BE2C (cell line): Measurements from ENCODE around the gene PRSS53.

Source experiments
- DNase-seq: peaks from one replicate; pipeline ENCODE4 v3.0.0-alpha.2; 2020
- H3K27me3 ChIP-seq: fragments of 250-450 bp; sonication (Bioruptor Pico); 2 replicates; pipeline ENCODE4 v1.5.1; 2020; ENCODE audit warnings: mild to moderate bottlenecking
- H3K36me3 ChIP-seq: fragments of 250-450 bp; sonication (Bioruptor Pico); 2 replicates; pipeline ENCODE4 v1.5.1; 2020; ENCODE audit warnings: mild to moderate bottlenecking
- H3K4me1 ChIP-seq: fragments of 250-450 bp; sonication (Bioruptor Pico); 2 replicates; pipeline ENCODE4 v1.5.1; 2020
- H3K4me3 ChIP-seq: 2 replicates; pipeline ENCODE4 v1.5.1; 2011; ENCODE audit warnings: low read depth, low read length
- H3K9me3 ChIP-seq: fragments of 250-450 bp; sonication (Bioruptor Pico); 2 replicates; pipeline ENCODE4 v1.5.1; 2020
- TF ChIP-seq, protein P1 (sequence below): IDR thresholded peaks from 2 replicates; pipeline ENCODE4 v1.5.1; 2012; ENCODE audit warnings: mild to moderate bottlenecking, low read depth, low read length

The PRSS53 gene

DNA sequence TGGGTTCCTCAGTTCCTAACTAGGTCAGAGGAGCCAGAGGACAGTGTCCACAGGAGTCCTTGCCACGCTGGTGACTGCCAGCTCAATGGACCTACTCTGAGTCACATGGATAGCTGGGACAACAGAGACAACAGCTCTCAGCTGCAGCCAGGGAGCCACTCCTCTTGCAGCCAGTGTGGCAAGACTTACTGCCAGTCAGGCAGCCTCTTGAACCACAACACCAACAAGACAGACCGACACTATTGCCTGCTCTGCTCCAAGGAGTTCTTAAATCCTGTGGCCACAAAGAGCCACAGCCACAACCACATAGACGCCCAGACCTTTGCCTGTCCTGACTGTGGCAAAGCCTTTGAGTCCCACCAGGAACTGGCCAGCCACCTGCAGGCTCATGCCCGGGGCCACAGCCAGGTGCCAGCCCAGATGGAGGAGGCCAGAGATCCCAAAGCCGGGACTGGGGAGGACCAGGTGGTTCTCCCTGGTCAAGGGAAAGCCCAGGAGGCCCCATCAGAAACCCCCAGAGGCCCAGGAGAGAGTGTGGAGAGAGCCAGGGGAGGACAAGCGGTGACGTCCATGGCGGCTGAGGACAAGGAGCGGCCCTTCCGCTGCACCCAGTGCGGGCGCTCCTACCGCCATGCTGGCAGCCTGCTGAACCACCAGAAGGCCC, 7.9 kb downstream of the PRSS53 start:
- no peaks in the 10 kb centered on the region for H3K27me3 ChIP-seq
- H3K4me3 ChIP-seq = no peak overlapping the region
- TF ChIP-seq, protein P1, sequence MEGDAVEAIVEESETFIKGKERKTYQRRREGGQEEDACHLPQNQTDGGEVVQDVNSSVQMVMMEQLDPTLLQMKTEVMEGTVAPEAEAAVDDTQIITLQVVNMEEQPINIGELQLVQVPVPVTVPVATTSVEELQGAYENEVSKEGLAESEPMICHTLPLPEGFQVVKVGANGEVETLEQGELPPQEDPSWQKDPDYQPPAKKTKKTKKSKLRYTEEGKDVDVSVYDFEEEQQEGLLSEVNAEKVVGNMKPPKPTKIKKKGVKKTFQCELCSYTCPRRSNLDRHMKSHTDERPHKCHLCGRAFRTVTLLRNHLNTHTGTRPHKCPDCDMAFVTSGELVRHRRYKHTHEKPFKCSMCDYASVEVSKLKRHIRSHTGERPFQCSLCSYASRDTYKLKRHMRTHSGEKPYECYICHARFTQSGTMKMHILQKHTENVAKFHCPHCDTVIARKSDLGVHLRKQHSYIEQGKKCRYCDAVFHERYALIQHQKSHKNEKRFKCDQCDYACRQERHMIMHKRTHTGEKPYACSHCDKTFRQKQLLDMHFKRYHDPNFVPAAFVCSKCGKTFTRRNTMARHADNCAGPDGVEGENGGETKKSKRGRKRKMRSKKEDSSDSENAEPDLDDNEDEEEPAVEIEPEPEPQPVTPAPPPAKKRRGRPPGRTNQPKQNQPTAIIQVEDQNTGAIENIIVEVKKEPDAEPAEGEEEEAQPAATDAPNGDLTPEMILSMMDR = no peak
- H3K9me3 ChIP-seq = no peaks in the 10 kb centered on the region
- H3K36me3 ChIP-seq = peaks cover 60% of the 10 kb centered on the region
- no peaks in the 10 kb centered on the region; the same call in 1 of the 2 replicates for H3K4me1 ChIP-seq
- no peak for DNase-seq

DNA sequence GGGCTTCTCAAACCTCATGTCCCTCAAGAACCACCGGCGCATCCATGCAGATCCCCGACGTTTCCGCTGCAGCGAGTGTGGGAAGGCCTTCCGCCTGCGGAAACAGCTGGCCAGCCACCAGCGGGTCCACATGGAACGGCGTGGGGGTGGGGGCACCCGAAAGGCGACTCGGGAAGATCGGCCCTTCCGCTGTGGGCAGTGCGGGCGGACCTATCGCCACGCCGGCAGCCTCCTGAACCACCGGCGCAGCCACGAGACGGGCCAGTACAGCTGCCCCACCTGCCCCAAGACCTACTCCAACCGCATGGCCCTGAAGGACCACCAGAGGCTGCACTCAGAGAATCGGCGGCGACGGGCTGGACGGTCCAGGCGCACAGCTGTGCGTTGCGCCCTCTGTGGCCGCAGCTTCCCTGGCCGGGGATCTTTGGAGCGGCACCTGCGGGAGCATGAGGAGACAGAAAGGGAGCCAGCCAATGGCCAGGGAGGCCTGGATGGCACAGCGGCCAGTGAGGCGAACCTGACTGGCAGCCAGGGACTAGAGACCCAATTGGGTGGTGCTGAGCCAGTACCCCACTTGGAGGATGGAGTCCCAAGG, 8.6 kb downstream of the PRSS53 start:
- H3K4me3 ChIP-seq = no peak overlapping the region
- H3K36me3 ChIP-seq = peaks cover 60% of the 10 kb centered on the region
- no peaks in the 10 kb centered on the region for H3K9me3 ChIP-seq
- no peaks in the 10 kb centered on the region for H3K27me3 ChIP-seq
- no peak for DNase-seq
- H3K4me1 ChIP-seq = no peaks in the 10 kb centered on the region; the same call in 1 of the 2 replicates
- TF ChIP-seq, protein P1 = no peak

DNA sequence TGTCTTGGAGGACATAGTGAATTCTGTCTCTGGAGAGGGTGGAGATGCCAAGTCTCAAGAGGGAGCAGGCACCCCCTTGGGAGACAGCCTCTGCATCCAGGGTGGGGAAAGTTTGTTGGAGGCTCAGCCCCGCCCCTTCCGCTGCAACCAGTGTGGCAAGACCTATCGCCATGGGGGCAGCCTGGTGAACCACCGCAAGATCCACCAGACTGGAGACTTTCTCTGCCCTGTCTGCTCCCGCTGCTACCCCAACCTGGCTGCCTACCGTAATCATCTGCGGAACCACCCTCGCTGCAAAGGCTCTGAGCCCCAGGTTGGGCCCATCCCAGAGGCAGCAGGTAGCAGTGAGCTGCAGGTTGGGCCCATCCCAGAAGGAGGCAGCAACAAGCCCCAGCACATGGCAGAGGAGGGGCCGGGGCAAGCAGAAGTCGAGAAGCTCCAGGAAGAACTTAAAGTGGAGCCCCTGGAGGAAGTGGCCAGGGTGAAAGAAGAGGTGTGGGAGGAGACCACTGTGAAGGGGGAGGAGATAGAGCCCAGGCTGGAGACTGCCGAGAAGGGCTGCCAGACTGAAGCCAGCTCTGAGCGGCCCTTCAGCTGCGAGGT, 9.3 kb downstream of the PRSS53 start:
- Histone ChIP-seq H3K4me1 (no peaks in the 10 kb centered on the region; the same call in 1 of the 2 replicates), H3K9me3 (no peaks in the 10 kb centered on the region), H3K27me3 (no peaks in the 10 kb centered on the region), H3K36me3 (peaks cover 60% of the 10 kb centered on the region), H3K4me3 (no peak overlapping the region)
- DNase-seq = no peak
- TF ChIP-seq, protein P1 = no peak

DNA sequence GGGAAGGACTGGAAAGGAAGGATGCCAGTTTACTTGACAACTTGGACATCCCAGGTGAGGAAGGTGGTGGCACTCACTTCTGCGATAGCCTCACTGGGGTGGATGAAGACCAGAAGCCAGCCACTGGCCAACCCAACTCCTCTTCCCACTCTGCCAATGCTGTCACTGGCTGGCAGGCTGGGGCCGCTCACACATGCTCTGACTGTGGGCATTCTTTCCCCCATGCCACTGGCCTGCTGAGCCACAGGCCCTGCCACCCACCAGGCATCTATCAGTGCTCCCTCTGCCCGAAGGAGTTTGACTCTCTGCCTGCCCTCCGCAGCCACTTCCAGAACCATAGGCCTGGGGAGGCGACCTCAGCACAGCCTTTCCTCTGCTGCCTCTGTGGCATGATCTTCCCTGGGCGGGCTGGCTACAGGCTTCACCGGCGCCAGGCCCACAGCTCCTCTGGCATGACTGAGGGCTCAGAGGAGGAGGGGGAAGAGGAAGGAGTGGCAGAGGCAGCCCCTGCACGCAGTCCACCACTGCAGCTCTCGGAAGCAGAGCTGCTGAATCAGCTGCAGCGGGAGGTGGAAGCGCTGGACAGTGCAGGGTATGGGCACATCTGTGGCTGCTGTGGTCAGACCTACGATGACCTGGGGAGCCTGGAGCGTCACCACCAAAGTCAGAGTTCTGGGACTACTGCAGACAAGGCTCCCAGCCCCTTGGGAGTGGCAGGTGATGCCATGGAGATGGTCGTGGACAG, 10.0 kb downstream of the PRSS53 start:
- H3K4me1 ChIP-seq = no peaks in the 10 kb centered on the region; the same call in 1 of the 2 replicates
- no peak for DNase-seq
- H3K27me3 ChIP-seq = no peaks in the 10 kb centered on the region
- no peaks in the 10 kb centered on the region for H3K9me3 ChIP-seq
- H3K4me3 ChIP-seq = no peak overlapping the region
- TF ChIP-seq, protein P1 = no peak
- H3K36me3 ChIP-seq = peaks cover 60% of the 10 kb centered on the region

DNA sequence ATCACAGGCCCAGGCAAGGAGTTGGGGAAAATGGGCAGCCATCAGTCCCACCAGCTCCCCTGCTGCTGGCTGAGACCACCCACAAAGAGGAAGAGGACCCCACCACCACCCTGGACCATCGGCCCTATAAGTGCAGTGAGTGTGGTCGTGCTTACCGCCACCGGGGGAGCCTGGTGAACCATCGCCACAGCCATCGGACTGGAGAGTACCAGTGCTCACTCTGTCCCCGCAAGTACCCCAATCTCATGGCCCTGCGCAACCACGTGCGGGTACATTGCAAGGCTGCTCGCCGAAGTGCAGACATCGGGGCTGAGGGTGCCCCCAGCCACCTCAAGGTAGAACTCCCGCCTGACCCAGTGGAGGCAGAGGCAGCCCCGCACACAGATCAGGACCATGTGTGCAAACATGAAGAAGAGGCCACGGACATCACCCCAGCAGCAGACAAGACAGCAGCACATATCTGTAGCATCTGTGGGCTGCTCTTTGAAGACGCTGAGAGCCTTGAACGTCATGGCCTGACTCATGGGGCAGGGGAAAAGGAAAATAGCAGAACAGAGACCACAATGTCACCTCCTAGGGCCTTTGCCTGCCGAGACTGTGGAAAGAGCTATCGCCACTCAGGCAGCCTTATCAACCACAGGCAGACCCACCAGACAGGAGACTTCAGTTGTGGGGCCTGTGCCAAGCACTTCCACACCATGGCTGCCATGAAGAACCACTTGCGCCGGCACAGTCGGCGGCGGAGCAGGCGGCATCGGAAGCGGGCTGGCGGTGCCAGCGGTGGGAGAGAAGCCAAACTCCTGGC, 10.9 kb downstream of the PRSS53 start:
- TF ChIP-seq, protein P1 = 0 out of 2 replicates have a peak, but pooled peaks have one; percentile 6
- no peak overlapping the region for H3K4me3 ChIP-seq
- H3K9me3 ChIP-seq = no peaks in the 10 kb centered on the region
- no peaks in the 10 kb centered on the region; the same call in 1 of the 2 replicates for H3K4me1 ChIP-seq
- no peaks in the 10 kb centered on the region for H3K27me3 ChIP-seq
- no peak for DNase-seq
- H3K36me3 ChIP-seq = peaks cover 53% of the 10 kb centered on the region
